ENCODE results near the gene ARRB2. TPM values are rescaled to one million over a fixed set of nuclear protein-coding genes. Genes with fewer than 3 reads are reported as not detected.

ARRB2 gene
- total and polyA plus RNA-seq, 2 of the 13 experiments (the other 11 are each of a cell fraction or from before 2014, with no cell fraction given), result 21.5 to 49.2 TPM

DNA sequence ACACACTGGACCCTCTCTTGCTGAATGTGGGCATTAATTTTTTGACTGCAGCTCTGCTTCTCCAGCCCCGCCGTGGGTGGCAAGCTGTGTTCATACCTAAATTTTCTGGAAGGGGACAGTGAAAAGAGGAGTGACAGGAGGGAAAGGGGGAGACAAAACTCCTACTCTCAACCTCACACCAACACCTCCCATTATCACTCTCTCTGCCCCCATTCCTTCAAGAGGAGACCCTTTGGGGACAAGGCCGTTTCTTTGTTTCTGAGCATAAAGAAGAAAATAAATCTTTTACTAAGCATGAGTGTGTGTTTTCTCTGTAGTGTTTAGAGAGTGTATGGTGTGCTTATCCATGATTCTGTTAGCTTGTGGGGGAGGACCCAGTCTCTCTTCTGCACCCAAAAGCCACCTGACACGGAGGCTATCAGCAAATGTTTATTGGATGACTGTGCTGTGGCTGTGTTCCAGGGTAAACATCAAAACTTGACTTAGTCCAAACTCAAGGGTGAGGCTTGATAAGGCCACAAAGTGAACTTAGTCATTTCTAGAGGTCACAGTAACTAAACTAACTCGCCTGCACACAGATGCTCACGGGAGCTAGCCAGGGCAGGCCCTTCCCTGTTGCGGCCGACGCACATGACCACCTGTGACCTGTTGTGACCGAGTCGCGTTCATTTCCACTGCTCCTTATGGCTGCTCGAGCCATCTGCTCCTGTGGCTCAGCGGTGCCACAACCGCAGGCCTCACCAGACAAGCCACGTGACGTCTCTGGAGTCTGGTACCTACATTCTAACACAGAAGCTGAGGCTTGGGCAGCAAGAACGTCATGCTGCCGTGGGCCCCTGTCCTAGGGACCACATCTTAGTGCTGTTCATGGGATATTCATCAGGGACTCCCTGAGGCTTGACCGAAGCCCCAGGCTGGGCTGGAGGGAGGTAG lies 11.0 kb downstream of the ARRB2 start (continued):
- TF ChIP-seq, protein P1, sequence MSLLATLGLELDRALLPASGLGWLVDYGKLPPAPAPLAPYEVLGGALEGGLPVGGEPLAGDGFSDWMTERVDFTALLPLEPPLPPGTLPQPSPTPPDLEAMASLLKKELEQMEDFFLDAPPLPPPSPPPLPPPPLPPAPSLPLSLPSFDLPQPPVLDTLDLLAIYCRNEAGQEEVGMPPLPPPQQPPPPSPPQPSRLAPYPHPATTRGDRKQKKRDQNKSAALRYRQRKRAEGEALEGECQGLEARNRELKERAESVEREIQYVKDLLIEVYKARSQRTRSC (CRISPR knock-in tag; IDR thresholded peaks at IDR 0.05; ENCODE audit: low read depth), result no peak
- TF ChIP-seq, protein P2, sequence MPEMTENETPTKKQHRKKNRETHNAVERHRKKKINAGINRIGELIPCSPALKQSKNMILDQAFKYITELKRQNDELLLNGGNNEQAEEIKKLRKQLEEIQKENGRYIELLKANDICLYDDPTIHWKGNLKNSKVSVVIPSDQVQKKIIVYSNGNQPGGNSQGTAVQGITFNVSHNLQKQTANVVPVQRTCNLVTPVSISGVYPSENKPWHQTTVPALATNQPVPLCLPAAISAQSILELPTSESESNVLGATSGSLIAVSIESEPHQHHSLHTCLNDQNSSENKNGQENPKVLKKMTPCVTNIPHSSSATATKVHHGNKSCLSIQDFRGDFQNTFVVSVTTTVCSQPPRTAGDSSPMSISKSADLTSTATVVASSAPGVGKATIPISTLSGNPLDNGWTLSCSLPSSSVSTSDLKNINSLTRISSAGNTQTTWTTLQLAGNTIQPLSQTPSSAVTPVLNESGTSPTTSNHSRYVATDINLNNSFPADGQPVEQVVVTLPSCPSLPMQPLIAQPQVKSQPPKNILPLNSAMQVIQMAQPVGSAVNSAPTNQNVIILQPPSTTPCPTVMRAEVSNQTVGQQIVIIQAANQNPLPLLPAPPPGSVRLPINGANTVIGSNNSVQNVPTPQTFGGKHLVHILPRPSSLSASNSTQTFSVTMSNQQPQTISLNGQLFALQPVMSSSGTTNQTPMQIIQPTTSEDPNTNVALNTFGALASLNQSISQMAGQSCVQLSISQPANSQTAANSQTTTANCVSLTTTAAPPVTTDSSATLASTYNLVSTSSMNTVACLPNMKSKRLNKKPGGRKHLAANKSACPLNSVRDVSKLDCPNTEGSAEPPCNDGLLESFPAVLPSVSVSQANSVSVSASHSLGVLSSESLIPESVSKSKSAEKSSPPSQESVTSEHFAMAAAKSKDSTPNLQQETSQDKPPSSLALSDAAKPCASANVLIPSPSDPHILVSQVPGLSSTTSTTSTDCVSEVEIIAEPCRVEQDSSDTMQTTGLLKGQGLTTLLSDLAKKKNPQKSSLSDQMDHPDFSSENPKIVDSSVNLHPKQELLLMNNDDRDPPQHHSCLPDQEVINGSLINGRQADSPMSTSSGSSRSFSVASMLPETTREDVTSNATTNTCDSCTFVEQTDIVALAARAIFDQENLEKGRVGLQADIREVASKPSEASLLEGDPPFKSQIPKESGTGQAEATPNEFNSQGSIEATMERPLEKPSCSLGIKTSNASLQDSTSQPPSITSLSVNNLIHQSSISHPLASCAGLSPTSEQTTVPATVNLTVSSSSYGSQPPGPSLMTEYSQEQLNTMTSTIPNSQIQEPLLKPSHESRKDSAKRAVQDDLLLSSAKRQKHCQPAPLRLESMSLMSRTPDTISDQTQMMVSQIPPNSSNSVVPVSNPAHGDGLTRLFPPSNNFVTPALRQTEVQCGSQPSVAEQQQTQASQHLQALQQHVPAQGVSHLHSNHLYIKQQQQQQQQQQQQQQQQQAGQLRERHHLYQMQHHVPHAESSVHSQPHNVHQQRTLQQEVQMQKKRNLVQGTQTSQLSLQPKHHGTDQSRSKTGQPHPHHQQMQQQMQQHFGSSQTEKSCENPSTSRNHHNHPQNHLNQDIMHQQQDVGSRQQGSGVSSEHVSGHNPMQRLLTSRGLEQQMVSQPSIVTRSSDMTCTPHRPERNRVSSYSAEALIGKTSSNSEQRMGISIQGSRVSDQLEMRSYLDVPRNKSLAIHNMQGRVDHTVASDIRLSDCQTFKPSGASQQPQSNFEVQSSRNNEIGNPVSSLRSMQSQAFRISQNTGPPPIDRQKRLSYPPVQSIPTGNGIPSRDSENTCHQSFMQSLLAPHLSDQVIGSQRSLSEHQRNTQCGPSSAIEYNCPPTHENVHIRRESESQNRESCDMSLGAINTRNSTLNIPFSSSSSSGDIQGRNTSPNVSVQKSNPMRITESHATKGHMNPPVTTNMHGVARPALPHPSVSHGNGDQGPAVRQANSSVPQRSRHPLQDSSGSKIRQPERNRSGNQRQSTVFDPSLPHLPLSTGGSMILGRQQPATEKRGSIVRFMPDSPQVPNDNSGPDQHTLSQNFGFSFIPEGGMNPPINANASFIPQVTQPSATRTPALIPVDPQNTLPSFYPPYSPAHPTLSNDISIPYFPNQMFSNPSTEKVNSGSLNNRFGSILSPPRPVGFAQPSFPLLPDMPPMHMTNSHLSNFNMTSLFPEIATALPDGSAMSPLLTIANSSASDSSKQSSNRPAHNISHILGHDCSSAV (CRISPR knock-in tag; IDR thresholded peaks at IDR 0.05; ENCODE audit: borderline replicate concordance), result no peak
- TF ChIP-seq, protein P3, sequence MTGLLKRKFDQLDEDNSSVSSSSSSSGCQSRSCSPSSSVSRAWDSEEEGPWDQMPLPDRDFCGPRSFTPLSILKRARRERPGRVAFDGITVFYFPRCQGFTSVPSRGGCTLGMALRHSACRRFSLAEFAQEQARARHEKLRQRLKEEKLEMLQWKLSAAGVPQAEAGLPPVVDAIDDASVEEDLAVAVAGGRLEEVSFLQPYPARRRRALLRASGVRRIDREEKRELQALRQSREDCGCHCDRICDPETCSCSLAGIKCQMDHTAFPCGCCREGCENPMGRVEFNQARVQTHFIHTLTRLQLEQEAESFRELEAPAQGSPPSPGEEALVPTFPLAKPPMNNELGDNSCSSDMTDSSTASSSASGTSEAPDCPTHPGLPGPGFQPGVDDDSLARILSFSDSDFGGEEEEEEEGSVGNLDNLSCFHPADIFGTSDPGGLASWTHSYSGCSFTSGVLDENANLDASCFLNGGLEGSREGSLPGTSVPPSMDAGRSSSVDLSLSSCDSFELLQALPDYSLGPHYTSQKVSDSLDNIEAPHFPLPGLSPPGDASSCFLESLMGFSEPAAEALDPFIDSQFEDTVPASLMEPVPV (CRISPR knock-in tag; IDR thresholded peaks at IDR 0.05), result peak; percentile 44; the same call in 1 of the 2 replicates
- TF ChIP-seq ZNF749 (CRISPR knock-in tag; IDR thresholded peaks at IDR 0.05; ENCODE audit: borderline replicate concordance) (no peak), SP140L (CRISPR knock-in tag; IDR thresholded peaks at IDR 0.05; ENCODE audit: borderline replicate concordance) (no peak), ZNF205 (CRISPR knock-in tag; IDR thresholded peaks at IDR 0.05) (peak; percentile 77), ZFP36 (IDR thresholded peaks at IDR 0.05; ENCODE audit: borderline replicate concordance, low read depth, low read length, partially characterized antibody) (no peak), ZNF207 (IDR thresholded peaks at IDR 0.05; ENCODE audit: borderline replicate concordance) (no peak), ZSCAN20 (CRISPR knock-in tag; IDR thresholded peaks at IDR 0.05; ENCODE audit: borderline replicate concordance) (no peak), ZNF34 (CRISPR knock-in tag; IDR thresholded peaks at IDR 0.05; ENCODE audit: borderline replicate concordance) (no peak), RFX3 (CRISPR knock-in tag; IDR thresholded peaks at IDR 0.05) (no peak)
- TF ChIP-seq, protein P4, sequence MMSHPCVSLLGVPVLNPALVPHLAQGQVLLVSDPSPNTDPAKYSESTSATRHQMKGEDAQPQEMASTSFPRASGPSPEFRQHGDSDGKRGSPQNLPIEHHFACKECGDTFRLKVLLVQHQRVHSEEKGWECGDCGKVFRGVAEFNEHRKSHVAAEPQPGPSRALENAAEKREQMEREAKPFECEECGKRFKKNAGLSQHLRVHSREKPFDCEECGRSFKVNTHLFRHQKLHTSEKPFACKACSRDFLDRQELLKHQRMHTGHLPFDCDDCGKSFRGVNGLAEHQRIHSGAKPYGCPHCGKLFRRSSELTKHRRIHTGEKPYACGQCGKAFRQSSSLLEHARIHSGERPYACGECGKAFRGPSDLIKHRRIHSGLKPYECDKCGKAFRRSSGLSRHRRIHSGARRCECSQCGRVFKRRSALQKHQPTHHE (CRISPR knock-in tag; IDR thresholded peaks at IDR 0.05; ENCODE audit: borderline replicate concordance), result no peak

Data from HepG2 (cell line).